Vagina (tissue), 1 donor: ENCODE measurements around the gene DPP3. TPM values are rescaled to one million over a fixed set of nuclear protein-coding genes. Genes with fewer than 3 reads are reported as not detected.

Source experiments
- small RNA-seq: library from RNA; depleted of rRNA; stranded (forward); fragments of <200 nt; gene quantifications from one replicate; pipeline ENCODE3, GENCODE V24; 2016
- total RNA-seq: library from RNA; depleted of rRNA; stranded (reverse); fragments of >200 nt; gene quantifications from one replicate; pipeline ENCODE4 v1.2.3, GENCODE V29; 2016

The DPP3 gene
- total RNA-seq, 1 donor from 2014 or later: 10.8 TPM

Small RNAs within 50 kb of the gene (small RNA-seq; reads per million reads assigned to genes)
- not detected for gene RF00416

Other genes starting within 250 kb of the DPP3 start
- 14.0 TPM for gene KLC2, start 222.7 kb upstream of the DPP3 start, total RNA-seq
- 72.7 TPM for gene RAB1B, start 211.8 kb upstream of the DPP3 start, total RNA-seq
- 3.2 TPM for gene CNIH2, start 202.3 kb upstream of the DPP3 start, total RNA-seq
- 130 TPM for gene YIF1A, start 191.3 kb upstream of the DPP3 start, total RNA-seq
- gene TMEM151A, start 188.5 kb upstream of the DPP3 start, total RNA-seq: 1.7 TPM
- 45.2 TPM for gene CD248, start 163.4 kb upstream of the DPP3 start, total RNA-seq
- gene RIN1, start 144.0 kb upstream of the DPP3 start, total RNA-seq: 19.2 TPM
- 37.1 TPM for gene BRMS1, start 135.3 kb upstream of the DPP3 start, total RNA-seq
- gene B4GAT1, start 132.8 kb upstream of the DPP3 start, total RNA-seq: 25.0 TPM
- 4.2 TPM for gene SLC29A2, start 108.7 kb upstream of the DPP3 start, total RNA-seq
- gene NPAS4, start 59.4 kb upstream of the DPP3 start, total RNA-seq: not detected
- gene MRPL11, start 41.6 kb upstream of the DPP3 start, total RNA-seq: 49.4 TPM
- gene PELI3, start 13.5 kb upstream of the DPP3 start, total RNA-seq: 21.6 TPM
- 53.8 TPM for gene BBS1, start 30.2 kb downstream of the DPP3 start, total RNA-seq
- 16.5 TPM for gene ZDHHC24, start 65.6 kb downstream of the DPP3 start, total RNA-seq
- not detected for gene ACTN3, start 66.5 kb downstream of the DPP3 start, total RNA-seq
- 85.7 TPM for gene CTSF, start 88.2 kb downstream of the DPP3 start, total RNA-seq
- gene CCDC87, start 112.6 kb downstream of the DPP3 start, total RNA-seq: 0.74 TPM
- gene CCS, start 112.8 kb downstream of the DPP3 start, total RNA-seq: 42.5 TPM
- gene RBM14, start 136.2 kb downstream of the DPP3 start, total RNA-seq: 34.9 TPM
- 61.1 TPM for gene RBM4, start 158.3 kb downstream of the DPP3 start, total RNA-seq
- gene RBM4B, start 197.5 kb downstream of the DPP3 start, total RNA-seq: 17.4 TPM
- gene SPTBN2, start 248.8 kb downstream of the DPP3 start, total RNA-seq: 117 TPM